Endometrium (tissue), 2 donors: ENCODE measurements around the gene LSM4.
"Not testable (repeated sequence)": the region's sequence is repeated elsewhere in the genome, so short reads cannot be mapped to it uniquely, and the experiment has no call there.

Source experiments
- FAIRE-seq: peaks from 2 replicates; lab custom pipeline; 2012; peaks lifted over from hg19 to GRCh38; lab: Jason Lieb, UNC
- donor health status: control.
- donor health status: control.

The LSM4 gene

GRCh38 chr19:18322759-18323460, at the start of gene LSM4:
Gene LSM4, minus strand, starts transcription at chr19:18323076. Its CDS starts 56 bp downstream, at chr19:18323020.
- FAIRE-seq = peak; percentile 87

GRCh38 chr19:18368504-18369222, 45.8 kb upstream of the LSM4 start:
- no peak for FAIRE-seq

- FAIRE-seq = no peak
These were observed 43.2 kb upstream of the LSM4 start for GRCh38 chr19:18366021-18366435.

- FAIRE-seq = peak; percentile 61
These were observed 42.1 kb upstream of the LSM4 start for GRCh38 chr19:18364826-18365528.

GRCh38 chr19:18364277-18364825, 41.5 kb upstream of the LSM4 start:
- not testable (repeated sequence) for FAIRE-seq

GRCh38 chr19:18363787-18364186, 40.9 kb upstream of the LSM4 start:
- FAIRE-seq = no peak

- FAIRE-seq = no peak
These were observed 40.2 kb upstream of the LSM4 start for GRCh38 chr19:18362934-18363542.

- FAIRE-seq = no peak
These were observed 38.8 kb upstream of the LSM4 start for GRCh38 chr19:18361646-18362045.

- FAIRE-seq = no peak
These were observed 34.2 kb upstream of the LSM4 start for GRCh38 chr19:18357041-18357440.

GRCh38 chr19:18354743-18355142, 31.9 kb upstream of the LSM4 start:
- FAIRE-seq = not testable (repeated sequence)

GRCh38 chr19:18353378-18354005, 30.6 kb upstream of the LSM4 start:
- no peak for FAIRE-seq

GRCh38 chr19:18351544-18351943, 28.7 kb upstream of the LSM4 start:
- FAIRE-seq = no peak

GRCh38 chr19:18350490-18350889, 27.6 kb upstream of the LSM4 start:
- no peak for FAIRE-seq

- FAIRE-seq = peak; percentile 76
These were observed 26.8 kb upstream of the LSM4 start for GRCh38 chr19:18349524-18350128.

GRCh38 chr19:18348818-18349339, 26.0 kb upstream of the LSM4 start:
- not testable (repeated sequence) for FAIRE-seq

- FAIRE-seq = no peak
These were observed 25.3 kb upstream of the LSM4 start for GRCh38 chr19:18348171-18348570.

GRCh38 chr19:18346091-18346490, 23.2 kb upstream of the LSM4 start:
- no peak for FAIRE-seq

GRCh38 chr19:18345296-18345695, 22.4 kb upstream of the LSM4 start:
- no peak for FAIRE-seq

- FAIRE-seq = no peak
These were observed 21.7 kb upstream of the LSM4 start for GRCh38 chr19:18344582-18344950.

- no peak for FAIRE-seq
These were observed 19.3 kb upstream of the LSM4 start for GRCh38 chr19:18342090-18342632.
